BJ (cell line): ENCODE results near the gene ADAMTS14. TPM values are rescaled to one million over a fixed set of nuclear protein-coding genes. Genes with fewer than 3 reads are reported as not detected.

ENCODE experiments used
- CTCF ChIA-PET: fragments of 350-600 bp; formaldehyde crosslinking; extraction: SDS; loops from one replicate; lab custom pipeline; 2021; ENCODE audit warnings: antibody characterized with exemption, inconsistent platforms; lab: Yijun Ruan, JAX
- POLR2A ChIA-PET: fragments of 300-600 bp; sonication (Branson Sonifier 250); formaldehyde crosslinking; extraction: SDS; loops from one replicate; lab custom pipeline; 2021; ENCODE audit warnings: antibody characterized with exemption; lab: Charles Lee
- DNase-seq: peaks from one replicate; pipeline ENCODE4 v3.0.0-alpha.2; 2011; ENCODE audit warnings: low read depth
- H3K27me3 ChIP-seq: 2 replicates; pipeline ENCODE4 v1.6.0; 2011; ENCODE audit warnings: low read length; ENCODE audit not compliant: control insufficient read depth, insufficient read depth
- H3K36me3 ChIP-seq: 2 replicates; pipeline ENCODE4 v1.5.1; 2011; ENCODE audit warnings: low read length; ENCODE audit not compliant: control insufficient read depth, insufficient read depth
- H3K4me3 ChIP-seq: 2 replicates; pipeline ENCODE4 v1.5.1; 2011; ENCODE audit warnings: low read depth, mild to moderate bottlenecking, control low read depth, low read length
- polyA plus RNA-seq: library from polyadenylated mRNA; depleted of rRNA; stranded (reverse); fragments of >200 nt; gene quantifications from 2 replicates; pipeline ENCODE4 v1.2.3, GENCODE V29; 2011
- TF ChIP-seq, protein P1 (sequence below): IDR thresholded peaks from 2 replicates; pipeline ENCODE4 v1.5.1; 2011; ENCODE audit warnings: low read depth, mild to moderate bottlenecking, control low read depth, inconsistent platforms, low read length, moderate library complexity; ENCODE audit not compliant: insufficient read depth

ADAMTS14 gene
- polyA plus RNA-seq, 1 experiment = 3.3 TPM

DNA sequence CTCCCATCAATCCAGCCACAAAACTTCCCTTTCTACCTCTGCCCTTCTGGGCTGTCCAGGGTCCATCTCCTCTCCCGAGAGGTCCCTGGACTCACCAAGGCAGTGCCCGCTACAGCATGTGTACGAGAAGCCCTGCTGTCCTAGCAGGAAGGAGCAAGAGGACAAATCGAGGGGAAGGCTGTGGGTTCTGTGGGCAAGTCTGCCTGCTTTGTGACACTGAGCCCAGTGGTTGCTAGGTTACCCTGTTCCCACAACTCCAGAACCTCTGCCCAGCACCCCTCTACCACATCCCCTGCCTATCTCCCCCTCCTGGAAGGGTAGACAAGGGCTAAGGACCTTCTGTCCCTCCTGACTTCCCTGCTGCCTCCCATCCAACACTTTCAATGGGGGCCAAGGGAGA, 112.9 kb downstream of the ADAMTS14 start, which contains the start of gene TBATA:
TBATA (minus strand) TSS at position 188 of the 400 bp plus-strand sequence. CDS start 1,998 bp downstream, outside the sequence.
- Histone ChIP-seq H3K27me3 (peaks cover 7% of the 10 kb centered on the region), H3K36me3 (no peaks in the 10 kb centered on the region), H3K4me3 (no peak within 1 kb of the TSS)
- POLR2A ChIA-PET = no interaction called here
- no peak for DNase-seq
- CTCF ChIA-PET = no interaction called here
- TF ChIP-seq, protein P1, sequence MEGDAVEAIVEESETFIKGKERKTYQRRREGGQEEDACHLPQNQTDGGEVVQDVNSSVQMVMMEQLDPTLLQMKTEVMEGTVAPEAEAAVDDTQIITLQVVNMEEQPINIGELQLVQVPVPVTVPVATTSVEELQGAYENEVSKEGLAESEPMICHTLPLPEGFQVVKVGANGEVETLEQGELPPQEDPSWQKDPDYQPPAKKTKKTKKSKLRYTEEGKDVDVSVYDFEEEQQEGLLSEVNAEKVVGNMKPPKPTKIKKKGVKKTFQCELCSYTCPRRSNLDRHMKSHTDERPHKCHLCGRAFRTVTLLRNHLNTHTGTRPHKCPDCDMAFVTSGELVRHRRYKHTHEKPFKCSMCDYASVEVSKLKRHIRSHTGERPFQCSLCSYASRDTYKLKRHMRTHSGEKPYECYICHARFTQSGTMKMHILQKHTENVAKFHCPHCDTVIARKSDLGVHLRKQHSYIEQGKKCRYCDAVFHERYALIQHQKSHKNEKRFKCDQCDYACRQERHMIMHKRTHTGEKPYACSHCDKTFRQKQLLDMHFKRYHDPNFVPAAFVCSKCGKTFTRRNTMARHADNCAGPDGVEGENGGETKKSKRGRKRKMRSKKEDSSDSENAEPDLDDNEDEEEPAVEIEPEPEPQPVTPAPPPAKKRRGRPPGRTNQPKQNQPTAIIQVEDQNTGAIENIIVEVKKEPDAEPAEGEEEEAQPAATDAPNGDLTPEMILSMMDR = no peak

DNA sequence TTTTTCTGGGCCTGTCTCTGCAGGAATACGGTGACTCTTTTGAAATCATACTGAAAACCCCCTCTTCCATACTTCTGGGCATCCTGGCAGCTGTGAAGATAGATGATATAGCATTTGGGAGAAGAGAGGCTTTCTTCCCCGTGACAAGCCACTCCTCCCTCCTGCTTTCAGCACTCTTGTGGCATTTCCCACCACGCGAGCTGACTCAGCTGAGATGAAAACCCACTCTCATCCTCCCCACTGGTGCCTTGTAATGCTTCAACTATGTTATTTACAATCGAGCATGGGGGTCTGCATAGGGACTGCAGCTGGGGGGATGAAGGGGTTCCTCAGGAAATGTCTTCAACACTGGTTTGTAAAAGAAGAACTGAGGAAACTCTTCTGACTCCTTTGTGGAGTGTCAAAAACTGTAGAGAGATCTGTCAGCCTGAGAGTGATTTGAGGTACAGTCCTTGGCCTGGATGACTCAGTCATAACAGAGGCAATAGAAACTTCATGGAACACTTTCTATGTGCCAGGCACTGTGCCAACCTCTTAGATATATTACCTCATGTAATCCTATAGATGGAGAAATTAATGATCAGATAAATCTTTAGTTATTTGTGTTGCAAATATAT, 114.6 kb downstream of the ADAMTS14 start:
- TF ChIP-seq, protein P1 = no peak
- Histone ChIP-seq H3K36me3 (no peaks in the 10 kb centered on the region), H3K4me3 (no peak overlapping the region), H3K27me3 (peaks cover 6% of the 10 kb centered on the region)
- ChIA-PET POLR2A (no interaction called here), CTCF (no interaction called here)
- no peak for DNase-seq

DNA sequence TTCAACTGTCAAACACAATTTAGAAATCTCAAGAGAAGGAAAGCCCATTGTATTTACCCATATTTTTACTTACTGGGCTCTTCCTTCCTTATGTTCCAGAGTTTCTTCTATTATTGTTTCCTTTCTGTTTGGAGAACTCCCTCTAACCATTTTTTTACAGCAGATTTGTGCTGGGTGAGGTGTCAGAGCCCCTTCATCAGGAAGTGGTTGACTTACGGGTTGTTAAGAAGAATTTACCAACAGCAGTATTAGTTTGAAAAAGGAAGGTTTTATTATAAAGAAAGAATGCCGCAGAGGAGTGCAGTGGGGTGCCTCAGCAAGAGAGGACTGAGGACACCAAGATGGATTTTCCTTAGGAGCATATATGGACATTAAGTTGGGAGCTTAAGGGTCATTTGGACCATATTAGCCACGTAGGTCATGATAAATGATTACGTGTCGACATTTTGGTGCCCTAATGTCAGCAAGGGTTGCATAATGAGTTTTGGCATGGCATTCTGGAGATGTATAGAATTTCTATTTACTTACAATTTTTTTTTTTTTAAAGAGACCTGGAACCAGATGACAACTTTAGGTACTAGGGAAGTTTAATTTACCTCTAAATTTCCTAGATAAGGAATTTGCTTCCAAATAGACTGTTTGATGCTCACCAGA, 119.2 kb downstream of the ADAMTS14 start:
- Histone ChIP-seq H3K36me3 (no peaks in the 10 kb centered on the region), H3K27me3 (peaks cover 10% of the 10 kb centered on the region), H3K4me3 (no peak overlapping the region)
- TF ChIP-seq, protein P1 = no peak
- CTCF ChIA-PET = interaction anchor here (0.8 kb wide), 1 partner anchor 362 kb away, joined by 3 read pairs; no protein-coding TSS in a partner anchor
- POLR2A ChIA-PET = no interaction called here
- no peak for DNase-seq

DNA sequence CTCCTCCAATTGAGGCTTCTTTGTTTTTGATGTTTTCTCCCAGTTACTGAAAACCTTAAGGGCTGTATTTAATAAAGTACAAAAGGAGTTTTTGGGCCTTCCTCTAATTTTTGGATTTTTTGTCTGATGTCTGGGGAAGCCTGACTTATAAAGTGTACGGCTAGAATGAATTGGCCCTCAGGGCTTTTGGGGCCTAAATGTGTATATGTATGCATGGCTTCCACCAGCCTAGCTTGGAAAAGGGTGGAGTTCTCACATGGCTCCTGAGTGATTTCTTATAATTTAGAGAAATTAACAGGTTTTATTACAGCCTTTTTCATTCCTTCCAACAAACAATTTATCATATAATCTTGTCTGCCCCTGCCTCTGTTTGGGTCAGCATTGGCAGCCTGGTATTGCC, 123.3 kb downstream of the ADAMTS14 start:
- POLR2A ChIA-PET = no interaction called here
- DNase-seq = no peak
- no peaks in the 10 kb centered on the region for H3K36me3 ChIP-seq
- TF ChIP-seq, protein P1 = no peak
- H3K4me3 ChIP-seq = no peak overlapping the region
- CTCF ChIA-PET = no interaction called here
- peaks cover 16% of the 10 kb centered on the region for H3K27me3 ChIP-seq

GRCh38 chr10:70797840-70798239, 125.5 kb downstream of the ADAMTS14 start:
- no peaks in the 10 kb centered on the region for H3K36me3 ChIP-seq
- POLR2A ChIA-PET = no interaction called here

More at GRCh38 chr10:70797840-70798239, 125.5 kb downstream of the ADAMTS14 start:
- Histone ChIP-seq H3K4me3 (no peak overlapping the region), H3K27me3 (peaks cover 11% of the 10 kb centered on the region)
- TF ChIP-seq, protein P1 = no peak
- CTCF ChIA-PET = no interaction called here
- no peak for DNase-seq
